Right ventricle myocardium superior (tissue), 1 donor: ENCODE data around the gene USP43. TPM values are rescaled to one million over a fixed set of nuclear protein-coding genes. Genes with fewer than 3 reads are reported as not detected.

ENCODE experiments used
- ATAC-seq: fragments of 200-7000 bp; cut with Tn5 transposase; one replicate; pipeline ENCODE4 v1.9.1; 2020; ENCODE audit warnings: mild to moderate bottlenecking; ENCODE audit not compliant: poor library complexity
- DNase-seq: peaks from one replicate; pipeline ENCODE4 v3.0.0-alpha.2; 2020
- intact Hi-C: fragments of 100-400 bp; cut with DNase I; formaldehyde crosslinking; loops from one replicate; pipeline ENCODE4 v1.11.2; 2022
- total RNA-seq: library from RNA; stranded (reverse); fragmentation: NEBNext Ultra II Directional; extraction: Animal tissue kit (Norgen Biotek cat#: 25700); gene quantifications from one replicate; pipeline ENCODE4 v1.2.1, GENCODE V29; 2021
- donor health status: DM: no; HTN: yes; CAD: no; lungs with severe emphysema.

USP43 gene
- total RNA-seq, 1 donor from 2014 or later, result not detected

- intact Hi-C loops, result no loop called here
- ATAC-seq, result no peak
- DNase-seq, result no peak
Measured at GRCh38 chr17:9700136-9700535, 54.8 kb downstream of the USP43 start.

- ATAC-seq (no peak), DNase-seq (no peak)
- intact Hi-C loops, result no loop called here
Measured at GRCh38 chr17:9700754-9701476, 55.6 kb downstream of the USP43 start.

- no peak for DNase-seq
- ATAC-seq, result no peak
- intact Hi-C loops, result no loop called here
Measured at GRCh38 chr17:9702482-9702881, 57.2 kb downstream of the USP43 start.

- ATAC-seq (no peak), DNase-seq (no peak)
- intact Hi-C loops, result no loop called here
Measured at GRCh38 chr17:9702914-9703780, 57.8 kb downstream of the USP43 start.

GRCh38 chr17:9703781-9704082 is 58.4 kb downstream of the USP43 start:
- DNase-seq, result no peak
- no peak for ATAC-seq
- intact Hi-C loops, result no loop called here

GRCh38 chr17:9705745-9706144 is 60.4 kb downstream of the USP43 start:
- no peak for DNase-seq
- intact Hi-C loops, result no loop called here

GRCh38 chr17:9707948-9708347 is 62.6 kb downstream of the USP43 start:
- ATAC-seq (no peak), DNase-seq (no peak)
- intact Hi-C loops, result no loop called here

More at GRCh38 chr17:9705745-9706144, 60.4 kb downstream of the USP43 start:
- ATAC-seq, result no peak

- ATAC-seq (no peak), DNase-seq (no peak)
- intact Hi-C loops, result no loop called here
Measured at GRCh38 chr17:9714801-9715200, 69.5 kb downstream of the USP43 start.

- no peak for ATAC-seq
- intact Hi-C loops, result no loop called here
Measured at GRCh38 chr17:9715503-9716016, 70.2 kb downstream of the USP43 start.

GRCh38 chr17:9725575-9725974 is 80.3 kb downstream of the USP43 start:
- intact Hi-C loops, result no loop called here
- DNase-seq (no peak), ATAC-seq (no peak)

More at GRCh38 chr17:9715503-9716016, 70.2 kb downstream of the USP43 start:
- DNase-seq, result no peak

GRCh38 chr17:9726291-9726690 is 81.0 kb downstream of the USP43 start:
- ATAC-seq, result no peak

GRCh38 chr17:9728005-9728404 is 82.7 kb downstream of the USP43 start:
- intact Hi-C loops, result no loop called here
- DNase-seq, result no peak
- no peak for ATAC-seq

More at GRCh38 chr17:9726291-9726690, 81.0 kb downstream of the USP43 start:
- intact Hi-C loops, result no loop called here
- no peak for DNase-seq

- DNase-seq, result no peak
- peak; percentile 12 for ATAC-seq
- intact Hi-C loops, result no loop called here
Measured at GRCh38 chr17:9728564-9728963, 83.2 kb downstream of the USP43 start.

GRCh38 chr17:9729034-9729650 is 83.8 kb downstream of the USP43 start:
- DNase-seq (no peak), ATAC-seq (peak; percentile 82)
- intact Hi-C loops, result no loop called here

- intact Hi-C loops, result loop anchor here (10.0 kb wide), 1 partner anchor 175 kb away; the partner anchor contains the start of gene RCVRN
- DNase-seq (no peak), ATAC-seq (no peak)
Measured at GRCh38 chr17:9729735-9730420, 84.6 kb downstream of the USP43 start.

- no peak for ATAC-seq
- DNase-seq, result no peak
- intact Hi-C loops, result no loop called here
Measured at GRCh38 chr17:9750524-9750923, 105.2 kb downstream of the USP43 start.

GRCh38 chr17:9755083-9755482 is 109.8 kb downstream of the USP43 start:
- intact Hi-C loops, result no loop called here
- DNase-seq, result no peak
- ATAC-seq, result no peak

- intact Hi-C loops, result no loop called here
- DNase-seq (no peak), ATAC-seq (no peak)
Measured at GRCh38 chr17:9760266-9760665, 114.9 kb downstream of the USP43 start.

- intact Hi-C loops, result no loop called here
- ATAC-seq (peak; percentile 45), DNase-seq (no peak)
Measured at GRCh38 chr17:9763643-9764042, 118.3 kb downstream of the USP43 start.
